Stromal cell of bone marrow (primary cell): ENCODE results near the gene CFAP46.
"Not testable (repeated sequence)": the region's sequence is repeated elsewhere in the genome, so short reads cannot be mapped to it uniquely, and the experiment has no call there.

Experiments
- DNase-seq: peaks from one replicate; pipeline ENCODE4 v3.0.0-alpha.2; 2012; ENCODE audit warnings: low read depth

Gene CFAP46

DNA sequence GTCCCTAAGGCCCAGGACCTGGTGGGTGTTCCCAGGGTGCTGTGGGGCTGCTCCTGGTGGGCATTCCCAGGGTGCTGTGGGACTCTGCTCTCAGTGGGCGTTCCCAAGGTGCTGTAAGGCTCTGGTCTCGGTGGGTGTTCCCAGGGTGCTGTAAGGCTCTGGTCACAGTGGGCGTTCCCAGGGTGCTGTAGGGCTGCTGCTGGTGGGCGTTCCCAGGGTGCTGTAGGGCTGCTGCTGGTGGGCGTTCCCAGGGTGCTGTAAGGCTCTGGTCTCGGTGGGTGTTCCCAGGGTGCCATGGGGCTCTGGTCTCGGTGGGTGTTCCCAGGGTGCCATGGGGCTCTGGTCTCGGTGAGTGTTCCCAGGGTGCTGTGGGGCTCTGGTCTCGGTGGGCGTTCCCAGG is 99.1 kb downstream of the CFAP46 start:
- not testable (repeated sequence) for DNase-seq

DNA sequence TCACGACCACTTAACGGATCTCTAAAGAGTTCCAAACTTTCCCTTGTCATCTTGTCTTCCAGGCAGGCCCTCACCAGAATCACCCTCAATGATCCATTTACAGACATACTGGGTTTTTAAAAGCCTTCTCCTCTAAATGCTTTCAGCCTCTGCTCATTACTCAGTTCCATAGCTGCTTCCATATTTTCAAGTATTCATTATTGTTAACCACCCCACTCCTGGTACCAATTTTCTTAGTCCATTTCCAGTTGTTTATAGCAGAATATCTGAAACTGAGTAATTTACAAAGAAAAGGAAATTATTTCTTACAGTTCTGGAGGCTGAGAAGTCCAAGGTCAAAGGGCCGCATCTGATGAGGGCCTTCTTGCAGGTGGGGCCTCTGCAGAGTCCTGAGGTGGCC is 100.0 kb downstream of the CFAP46 start:
- DNase-seq = no peak

DNA sequence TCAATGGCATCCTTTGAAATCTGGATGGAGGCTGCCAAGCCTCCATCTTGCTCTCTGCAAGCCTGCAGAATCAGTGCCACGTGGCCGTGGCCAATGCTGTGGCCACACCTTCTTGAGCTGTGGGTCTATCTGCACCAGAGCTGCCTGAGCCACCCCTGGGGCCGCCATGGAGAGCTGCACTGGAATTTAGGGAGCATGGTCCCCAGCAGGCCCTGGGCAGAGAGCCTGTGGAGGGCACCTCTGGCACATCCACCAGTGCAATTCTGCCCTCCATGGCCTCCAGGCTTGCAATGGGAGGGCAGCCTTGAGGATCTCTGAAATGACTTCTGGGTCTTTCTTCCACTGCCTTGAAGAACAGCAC is 100.8 kb downstream of the CFAP46 start:
- DNase-seq = no peak

DNA sequence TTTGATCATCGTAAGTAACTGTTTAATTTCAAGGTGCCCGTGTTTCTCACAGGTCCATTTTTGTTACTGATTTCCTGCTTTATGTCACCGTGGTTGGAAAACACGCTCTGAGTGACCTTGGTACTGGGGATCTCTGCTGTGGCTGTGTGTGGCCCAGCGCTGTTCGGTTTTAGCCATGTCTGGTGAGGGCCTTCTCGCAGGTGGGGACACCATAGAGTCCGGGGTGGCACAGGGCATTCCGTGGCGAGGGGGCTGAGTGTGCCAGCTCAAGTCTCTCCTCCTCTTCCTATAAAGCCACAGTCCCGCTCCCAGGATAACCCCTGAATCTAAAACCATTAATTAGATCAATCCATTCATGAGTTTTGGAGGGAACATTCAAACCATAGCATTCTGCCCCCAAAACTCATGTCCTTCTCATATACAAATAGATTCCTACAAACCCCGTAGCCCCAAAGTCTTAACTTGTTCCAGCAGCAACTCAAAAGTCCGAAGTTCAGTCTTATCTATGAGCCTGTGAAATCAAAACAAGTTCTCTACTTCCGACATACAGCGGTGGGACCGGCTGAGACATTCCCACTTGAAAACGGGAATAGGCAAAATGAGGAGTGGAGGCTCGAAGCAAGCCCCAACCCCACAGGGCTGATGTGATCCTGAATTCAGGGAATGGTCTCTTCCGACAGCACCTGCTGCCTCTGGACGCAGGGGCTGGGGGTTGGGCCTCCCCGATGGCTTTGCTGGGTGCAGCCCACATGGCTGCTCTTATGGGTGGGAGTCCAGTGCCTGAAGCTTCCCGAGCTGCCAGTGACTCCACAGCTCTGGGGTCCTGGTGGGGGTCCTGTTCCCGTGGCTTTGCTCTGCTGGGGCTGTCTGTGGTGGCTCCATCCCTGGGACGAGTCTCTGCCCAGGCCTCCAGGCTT is 101.4 kb downstream of the CFAP46 start:
- no peak for DNase-seq

DNA sequence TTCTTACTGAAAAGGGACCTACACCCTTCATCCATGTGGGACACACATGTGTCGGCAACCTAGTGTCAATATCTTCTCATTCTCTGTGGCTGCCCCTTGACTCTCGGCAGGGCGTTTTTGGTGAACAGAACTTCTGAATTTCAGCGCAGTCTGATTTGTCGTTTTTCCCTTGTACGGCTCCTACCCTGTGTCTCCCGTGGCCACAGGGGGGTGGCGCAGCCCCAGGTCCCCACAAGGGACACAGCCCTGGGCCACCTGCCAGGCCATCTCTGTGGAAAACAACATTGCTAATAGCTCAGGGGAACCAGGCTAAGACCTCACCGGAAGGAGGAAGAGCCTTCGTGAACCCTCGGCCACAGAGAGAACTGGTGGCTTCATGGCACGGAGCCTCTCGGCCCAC is 103.3 kb downstream of the CFAP46 start:
- DNase-seq = no peak

DNA sequence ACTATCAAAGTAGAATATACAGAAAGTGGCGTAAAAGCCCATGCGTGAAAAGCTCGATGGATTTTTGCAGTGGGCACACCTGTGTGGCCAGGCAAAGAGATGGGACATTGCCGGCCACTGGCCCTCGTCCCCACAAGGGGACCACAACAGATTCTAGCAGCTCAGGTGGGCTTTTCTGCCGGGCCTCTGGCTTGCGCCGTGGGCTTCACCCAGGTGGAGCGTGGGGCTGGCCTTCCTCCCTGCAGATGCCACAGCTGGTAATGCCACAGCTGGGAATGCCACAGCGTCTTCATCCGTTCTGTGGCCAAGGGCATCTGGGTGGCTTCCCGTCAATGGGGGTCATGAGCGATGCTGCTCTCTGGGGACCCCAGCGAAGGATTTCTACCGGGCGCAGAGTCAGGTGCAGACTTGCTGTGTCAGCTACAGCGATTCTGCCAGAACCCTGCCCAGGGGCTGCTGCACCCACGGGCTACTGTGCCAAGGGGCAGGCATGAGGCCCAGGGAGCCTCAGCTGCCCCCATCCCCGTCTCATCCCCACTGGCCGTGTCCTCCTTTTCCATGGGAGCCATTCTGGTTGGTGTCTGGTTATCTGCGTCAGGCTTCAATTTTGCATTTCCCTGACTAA is 103.9 kb downstream of the CFAP46 start:
- no peak for DNase-seq

DNA sequence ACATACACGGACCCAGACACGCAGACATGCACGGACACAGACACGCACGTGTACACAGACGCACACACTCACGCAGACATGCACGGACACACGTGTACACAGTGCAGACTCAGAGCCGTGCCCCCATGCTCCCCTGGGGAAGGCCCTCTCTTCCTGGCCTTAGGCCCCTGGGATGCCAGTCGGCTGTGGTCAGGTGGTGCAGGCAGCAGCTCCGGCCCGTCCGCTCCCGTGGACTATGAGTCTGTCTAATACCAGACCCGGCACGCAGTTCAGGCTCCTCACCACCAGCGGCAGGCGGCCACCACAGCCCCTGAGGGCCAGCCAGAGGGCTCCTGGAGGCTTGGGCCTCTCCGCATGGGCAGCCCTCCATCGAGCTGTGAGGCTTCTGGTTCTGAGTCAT is 104.5 kb downstream of the CFAP46 start:
- peak; percentile 3 for DNase-seq

DNA sequence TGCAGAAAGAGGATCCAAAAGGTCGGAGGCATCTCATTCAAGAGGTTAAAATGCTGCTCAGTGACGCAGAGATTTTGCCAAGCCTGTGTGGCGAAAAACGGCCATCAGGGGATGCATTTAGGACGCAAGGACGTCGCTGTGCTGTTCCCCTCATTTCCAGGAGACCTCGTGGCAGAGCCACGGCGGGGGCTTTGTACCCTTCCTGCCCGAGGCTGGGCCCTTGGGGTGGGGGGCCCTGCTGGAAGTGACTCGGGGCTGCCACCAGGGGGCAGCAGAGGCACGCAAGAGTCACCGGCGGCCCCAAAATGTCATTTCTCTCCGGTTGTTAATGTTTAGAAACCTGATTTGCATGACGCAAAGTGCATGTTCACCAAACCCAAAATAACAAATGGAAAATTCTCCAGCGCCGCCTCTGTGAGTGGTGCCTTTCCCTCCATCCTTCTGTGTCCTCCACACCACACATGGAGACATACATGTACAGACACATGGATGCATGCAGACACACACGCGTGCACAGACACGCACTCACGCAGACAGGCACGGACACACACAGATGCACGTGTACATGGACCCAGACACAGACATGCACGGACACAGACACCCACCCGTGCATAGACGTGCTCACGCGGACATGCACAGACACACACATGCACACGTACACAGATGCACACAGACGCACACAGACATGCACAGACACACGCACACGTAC is 105.4 kb downstream of the CFAP46 start:
- DNase-seq = peak; percentile 4

DNA sequence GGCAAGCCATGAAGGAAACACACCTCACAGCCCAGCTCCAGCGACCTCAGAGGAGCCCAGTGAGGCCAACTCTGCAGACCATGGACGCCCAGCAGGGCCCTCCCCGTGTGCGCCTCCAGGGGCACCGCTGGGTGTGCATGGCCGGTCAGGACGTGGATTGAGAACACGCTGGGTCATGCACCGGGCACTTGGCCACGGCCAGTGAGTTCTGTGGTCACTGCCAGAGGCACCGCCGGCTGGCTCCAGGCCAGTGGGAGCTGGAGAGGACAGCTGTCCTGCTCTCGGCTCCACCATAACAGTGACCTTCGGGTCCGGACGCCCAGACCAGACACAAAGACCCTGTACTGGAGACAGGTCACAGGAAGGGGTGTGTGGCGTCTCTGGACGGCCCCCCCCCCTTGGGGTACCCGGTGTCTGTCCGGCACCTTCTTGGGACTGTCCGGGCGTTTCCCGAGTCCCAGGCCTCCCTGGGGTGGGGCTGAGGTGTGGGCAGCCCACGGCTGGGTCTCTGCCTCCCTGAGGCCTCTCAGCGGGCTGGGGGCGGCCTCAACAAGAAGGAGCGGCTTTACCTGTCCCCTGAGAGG is 106.0 kb downstream of the CFAP46 start:
- DNase-seq = no peak

DNA sequence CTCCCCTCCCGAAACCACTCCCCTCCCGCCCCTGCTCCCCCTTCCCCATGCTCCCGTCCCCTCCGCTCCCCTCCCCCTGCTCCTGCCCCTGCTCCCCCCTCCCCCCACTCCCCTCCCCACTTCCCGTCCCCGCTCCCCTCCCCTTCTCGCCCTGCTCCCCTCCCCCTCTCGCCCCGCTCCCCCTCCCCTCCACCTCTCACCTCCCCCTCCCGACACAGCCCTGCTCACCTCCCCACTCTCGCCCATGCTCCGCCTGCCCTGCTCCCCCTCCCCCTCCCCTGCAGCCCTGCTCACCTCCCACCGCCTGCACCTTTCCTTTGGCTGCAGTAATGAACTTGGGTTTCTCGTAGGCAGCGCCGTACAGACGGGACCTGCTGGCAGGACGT is 106.5 kb downstream of the CFAP46 start:
- DNase-seq = no peak

DNA sequence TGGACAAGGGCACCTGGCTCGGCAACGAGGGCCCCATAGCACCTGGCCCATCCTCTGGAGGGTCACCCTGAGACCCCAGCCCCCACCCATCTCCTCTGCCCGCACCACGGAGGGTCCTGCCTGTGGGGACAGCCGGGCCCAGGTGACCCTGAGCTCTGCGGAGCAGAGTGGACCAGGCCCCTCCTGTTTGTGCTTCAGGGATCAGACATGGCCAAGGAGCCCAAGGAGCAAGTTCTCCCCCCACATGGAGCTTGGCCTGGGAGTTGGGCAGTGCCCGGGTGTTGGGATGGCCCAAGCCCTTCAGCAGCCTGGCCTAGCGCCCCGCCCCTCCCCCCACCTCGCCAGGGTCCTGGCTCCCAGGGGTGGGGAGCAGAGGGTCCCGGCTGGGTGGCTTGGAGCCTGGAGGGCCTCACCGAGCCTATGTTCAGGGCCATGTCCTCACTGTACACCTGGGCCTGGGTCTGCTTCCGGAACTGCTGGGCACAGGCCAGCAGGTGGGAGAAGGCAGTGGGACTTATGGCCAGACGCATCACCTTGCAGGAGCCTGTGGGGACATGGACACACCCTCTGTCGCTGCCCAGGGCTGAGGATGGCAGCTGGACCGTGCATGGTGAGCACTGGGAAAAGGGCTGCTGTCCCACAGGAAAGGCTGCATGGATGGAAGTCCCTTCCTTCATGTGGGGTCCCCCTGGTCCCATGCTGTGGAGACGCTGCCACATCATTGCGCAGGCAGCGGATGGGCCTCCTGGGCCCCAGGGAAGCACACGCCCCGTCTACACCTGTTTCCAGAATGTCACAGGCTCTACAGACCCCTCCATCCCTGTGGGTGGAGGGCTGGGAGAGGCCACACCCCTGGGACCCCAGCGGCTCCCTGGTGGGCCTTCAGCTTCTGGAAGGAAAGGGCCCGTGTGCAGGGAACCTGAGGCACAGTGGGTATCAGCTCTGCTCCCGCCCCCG is 107.2 kb downstream of the CFAP46 start:
- no peak for DNase-seq

DNA sequence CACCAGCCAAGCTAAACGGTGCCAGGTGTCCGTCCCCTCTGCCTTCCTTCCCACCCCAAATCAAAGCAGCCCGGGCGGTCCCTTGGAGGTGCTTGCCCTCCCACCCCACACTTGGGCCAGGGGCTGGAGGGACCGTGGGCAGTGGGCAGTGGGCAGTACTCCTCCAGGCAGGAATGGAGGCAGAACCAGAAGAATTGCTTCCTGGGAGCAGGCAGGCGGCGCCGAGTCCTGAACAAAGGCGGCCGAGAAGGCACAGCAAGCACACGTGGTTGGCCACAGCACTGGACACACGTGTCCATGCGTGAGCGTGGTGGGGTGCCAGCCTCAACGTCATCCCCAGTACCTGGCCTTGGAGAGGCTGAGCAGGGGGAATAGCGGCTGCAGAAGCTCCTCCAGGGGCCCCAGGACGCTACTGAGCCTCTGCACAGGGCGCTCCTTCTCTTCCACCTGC is 108.0 kb downstream of the CFAP46 start:
- DNase-seq = no peak

DNA sequence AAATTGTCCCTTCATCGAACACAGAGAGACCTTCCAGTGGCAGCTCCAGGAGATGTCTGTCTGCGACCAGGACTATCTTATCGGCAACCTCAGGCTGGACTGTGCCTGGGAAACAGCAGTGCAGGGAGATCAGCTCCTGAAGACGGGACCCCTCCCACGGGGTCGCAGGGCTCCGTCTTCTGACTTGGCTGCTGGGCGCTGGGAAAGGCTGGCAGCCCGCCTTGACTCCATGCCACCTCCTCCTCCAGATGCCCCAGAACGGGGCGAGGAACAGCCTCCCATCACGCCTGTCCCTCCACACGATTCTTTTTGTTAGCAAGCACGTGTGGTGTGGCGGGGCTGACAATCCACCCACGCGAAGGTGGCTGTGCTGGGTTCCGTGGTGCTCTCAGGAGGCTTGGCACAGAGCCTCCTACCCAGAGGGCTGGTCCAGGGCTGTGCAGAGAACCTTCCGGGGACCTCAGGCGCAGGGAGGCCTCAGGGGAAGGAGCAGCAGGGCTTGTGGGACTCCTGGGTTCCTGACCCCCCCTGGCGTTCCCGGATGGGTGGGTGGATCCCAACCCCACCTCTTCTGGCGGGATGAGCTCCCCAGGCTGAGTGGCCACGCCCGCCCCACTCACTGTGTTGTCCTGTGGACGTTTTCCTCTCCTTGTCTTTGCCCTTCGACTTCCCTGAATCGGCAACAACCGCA is 108.8 kb downstream of the CFAP46 start:
- DNase-seq = no peak

DNA sequence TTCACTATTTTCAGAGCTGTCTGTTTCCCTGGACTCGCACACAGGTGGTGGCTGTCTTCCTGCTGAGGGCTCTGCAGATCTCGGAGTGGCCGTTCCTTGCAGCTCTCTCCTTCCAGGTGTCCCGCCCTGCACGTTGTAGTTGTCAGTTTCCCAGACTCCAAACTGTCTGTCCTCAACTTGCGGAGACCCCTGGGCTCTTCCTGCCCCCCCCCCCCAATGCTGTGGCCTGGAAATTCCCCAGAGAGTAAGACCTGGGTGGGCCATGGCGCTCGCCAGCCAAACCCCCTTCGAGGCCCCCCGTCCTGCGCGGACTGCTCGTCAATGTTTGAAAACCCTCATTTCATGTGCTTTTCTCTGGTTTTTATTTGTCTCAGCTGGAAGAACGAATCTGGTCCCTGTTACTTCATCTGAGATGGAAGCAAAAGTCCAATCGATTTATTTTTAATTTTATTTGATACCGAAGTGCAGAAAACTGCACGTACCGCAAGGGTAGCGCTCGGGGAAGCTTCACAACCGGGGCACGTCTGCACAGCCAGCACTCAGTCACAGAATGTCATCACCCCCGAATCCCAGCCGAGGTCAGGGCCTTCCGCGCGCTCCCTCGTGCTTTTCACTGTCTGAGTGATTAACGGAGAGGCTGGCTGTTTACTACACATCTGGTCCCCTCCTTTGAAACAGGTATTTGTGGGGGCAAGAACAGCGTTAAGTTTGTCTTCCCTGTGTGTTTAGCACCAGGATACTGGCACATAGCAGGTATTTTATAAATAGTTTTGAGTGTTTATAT is 110.0 kb downstream of the CFAP46 start:
- DNase-seq = no peak

DNA sequence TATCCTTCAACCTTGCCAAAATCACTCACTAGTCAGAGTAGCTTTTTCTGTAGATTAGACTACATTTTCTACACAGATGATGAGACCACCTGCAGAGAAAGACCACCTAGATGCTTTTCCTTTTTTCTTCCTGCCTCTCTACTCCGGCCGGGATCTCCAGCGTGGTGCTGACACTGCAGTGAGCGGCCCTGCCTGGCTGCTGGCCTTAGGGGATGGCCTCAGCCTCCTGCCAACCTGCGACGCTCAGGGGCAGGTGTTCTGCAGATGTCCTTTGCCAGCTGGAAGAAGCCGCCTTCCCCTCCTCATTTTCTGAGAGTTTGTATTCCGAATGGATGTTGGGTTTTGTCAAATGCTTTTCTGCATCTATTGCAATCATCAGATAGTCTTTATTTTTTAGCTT is 113.0 kb downstream of the CFAP46 start:
- no peak for DNase-seq

DNA sequence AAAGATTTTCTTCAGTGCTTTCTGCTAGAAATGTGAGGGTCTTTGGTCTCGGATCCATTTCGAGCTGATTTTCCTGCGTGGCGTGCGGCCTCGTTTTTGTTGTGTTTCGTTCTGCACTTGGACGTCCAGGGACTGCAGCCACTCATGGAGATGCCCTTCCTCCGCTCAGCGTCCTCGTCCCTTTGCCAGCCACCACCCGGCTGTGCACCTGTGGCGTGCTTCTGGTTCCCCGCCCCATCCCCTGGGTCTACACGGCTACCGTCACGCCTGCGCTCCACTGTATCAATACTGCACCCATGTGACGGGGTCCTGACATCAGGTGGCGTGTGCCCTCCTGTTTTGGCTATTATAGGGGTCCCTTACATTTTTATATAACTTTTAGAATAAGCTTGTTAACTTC is 113.7 kb downstream of the CFAP46 start:
- DNase-seq = no peak

DNA sequence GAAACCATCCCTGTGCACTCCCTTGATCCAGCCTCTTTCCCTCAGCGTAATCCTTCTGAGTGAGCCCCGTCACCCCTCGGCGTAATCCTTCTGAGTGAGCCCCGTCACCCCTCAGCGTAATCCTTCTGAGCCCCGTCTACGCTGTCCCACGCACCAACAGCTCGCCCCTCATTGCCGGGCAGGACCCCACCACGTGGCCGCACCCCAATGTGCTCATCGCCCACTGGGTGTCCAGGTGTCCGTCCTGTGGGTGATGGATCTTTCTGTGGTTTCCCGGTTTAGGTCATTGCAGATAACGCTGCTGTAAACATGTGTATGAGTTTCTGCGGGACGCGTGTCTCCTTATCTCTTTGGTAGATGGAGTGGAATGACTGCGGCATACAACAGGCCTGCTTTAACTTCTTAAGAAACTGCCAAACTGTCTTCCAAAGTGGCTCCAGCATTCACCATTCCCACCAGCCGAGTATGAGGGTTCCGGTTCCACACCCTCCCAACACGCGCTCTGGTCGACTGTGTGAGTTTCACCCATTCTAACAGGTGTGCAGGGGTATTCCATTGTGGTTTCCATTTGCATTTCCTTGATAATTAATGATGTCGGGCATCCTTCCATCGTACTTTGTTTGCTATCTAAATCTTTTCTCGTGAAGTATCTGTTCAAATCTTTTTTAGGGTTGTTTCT is 114.4 kb downstream of the CFAP46 start:
- DNase-seq = no peak

DNA sequence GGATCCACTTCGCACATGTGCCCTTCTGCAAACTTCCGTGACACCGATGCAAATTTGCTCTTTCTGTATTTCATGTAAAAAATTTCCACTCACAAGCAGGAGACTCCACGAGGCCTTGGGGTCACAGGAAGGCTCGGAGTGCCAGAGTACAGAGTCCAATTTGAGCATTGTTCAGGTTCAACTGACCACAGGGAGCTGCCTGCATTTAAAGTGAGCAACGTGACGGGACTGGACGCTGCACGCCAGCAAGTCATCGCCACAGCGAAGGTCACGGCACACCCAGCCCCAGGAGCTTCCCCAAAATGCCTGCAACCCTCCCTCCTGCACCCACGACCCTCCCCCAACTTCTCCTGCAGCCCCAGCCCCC is 115.0 kb downstream of the CFAP46 start:
- DNase-seq = no peak
